ENCODE results near the gene ZCWPW1. TPM values are rescaled to one million over a fixed set of nuclear protein-coding genes. Genes with fewer than 3 reads are reported as not detected.

The ZCWPW1 gene
- total and polyA plus RNA-seq, 2 experiments from 2014 or later, result 7.9 to 13.0 TPM

DNA sequence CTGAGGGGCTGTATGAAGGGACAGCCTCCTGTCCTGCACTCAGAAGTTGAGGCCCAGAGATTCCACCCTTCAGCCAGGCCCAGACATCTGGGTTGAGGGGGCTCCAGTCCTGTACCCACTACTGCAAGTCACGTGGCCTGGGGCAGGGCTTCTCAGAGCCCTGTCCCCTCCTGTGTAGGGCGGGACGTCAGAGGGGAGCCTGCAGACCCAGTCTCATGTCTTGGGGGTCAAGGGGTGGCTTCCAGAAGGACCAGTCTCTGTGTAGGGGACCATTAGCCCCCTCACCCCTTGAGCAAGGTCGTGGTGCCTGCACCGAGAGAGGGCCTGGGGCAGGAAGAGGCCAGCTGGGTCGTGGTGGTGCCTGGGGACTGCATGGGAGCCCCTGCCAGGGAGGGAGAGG lies 55.8 kb downstream of the ZCWPW1 start:
- TF ChIP-seq, protein P1, sequence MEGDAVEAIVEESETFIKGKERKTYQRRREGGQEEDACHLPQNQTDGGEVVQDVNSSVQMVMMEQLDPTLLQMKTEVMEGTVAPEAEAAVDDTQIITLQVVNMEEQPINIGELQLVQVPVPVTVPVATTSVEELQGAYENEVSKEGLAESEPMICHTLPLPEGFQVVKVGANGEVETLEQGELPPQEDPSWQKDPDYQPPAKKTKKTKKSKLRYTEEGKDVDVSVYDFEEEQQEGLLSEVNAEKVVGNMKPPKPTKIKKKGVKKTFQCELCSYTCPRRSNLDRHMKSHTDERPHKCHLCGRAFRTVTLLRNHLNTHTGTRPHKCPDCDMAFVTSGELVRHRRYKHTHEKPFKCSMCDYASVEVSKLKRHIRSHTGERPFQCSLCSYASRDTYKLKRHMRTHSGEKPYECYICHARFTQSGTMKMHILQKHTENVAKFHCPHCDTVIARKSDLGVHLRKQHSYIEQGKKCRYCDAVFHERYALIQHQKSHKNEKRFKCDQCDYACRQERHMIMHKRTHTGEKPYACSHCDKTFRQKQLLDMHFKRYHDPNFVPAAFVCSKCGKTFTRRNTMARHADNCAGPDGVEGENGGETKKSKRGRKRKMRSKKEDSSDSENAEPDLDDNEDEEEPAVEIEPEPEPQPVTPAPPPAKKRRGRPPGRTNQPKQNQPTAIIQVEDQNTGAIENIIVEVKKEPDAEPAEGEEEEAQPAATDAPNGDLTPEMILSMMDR (IDR thresholded peaks at IDR 0.05; ENCODE audit: low read depth, low read length), result no peak
- H3K9me3 ChIP-seq (ENCODE audit: low read depth), result no peaks in the 10 kb centered on the region
- H3K27ac ChIP-seq, result no peak overlapping the region
- no peaks in the 10 kb centered on the region for H3K36me3 ChIP-seq
- no peaks in the 10 kb centered on the region for H3K4me1 ChIP-seq (ENCODE audit: low read depth)
- no peak for DNase-seq (ENCODE audit: low read depth in 1 of 2, low spot score in 1 of 2)
- H3K4me3 ChIP-seq, result no peak overlapping the region
- no peaks in the 10 kb centered on the region for H3K27me3 ChIP-seq

DNA sequence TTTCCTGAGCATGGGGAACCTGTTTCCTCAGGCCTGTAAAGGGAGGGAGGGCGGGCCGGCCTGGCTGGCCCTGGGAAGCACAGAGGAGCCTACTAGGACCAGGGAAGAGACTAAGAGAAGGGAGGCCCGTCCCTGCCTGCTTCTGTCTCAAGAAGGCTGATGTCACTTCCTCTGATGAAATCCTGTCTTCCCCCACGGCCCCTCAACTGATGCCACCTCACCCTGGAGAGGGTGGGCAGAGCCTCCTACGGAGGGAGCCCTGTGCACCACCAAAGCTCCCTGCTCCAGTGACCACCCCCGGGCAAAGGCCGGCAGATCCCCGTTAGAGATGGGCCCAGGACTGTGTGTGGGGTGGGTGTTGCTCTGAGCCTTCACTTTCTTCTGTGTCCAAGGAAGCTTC lies 56.2 kb downstream of the ZCWPW1 start:
- H3K36me3 ChIP-seq, result no peaks in the 10 kb centered on the region
- TF ChIP-seq, protein P1 (IDR thresholded peaks at IDR 0.05; ENCODE audit: low read depth, low read length), result no peak

DNA sequence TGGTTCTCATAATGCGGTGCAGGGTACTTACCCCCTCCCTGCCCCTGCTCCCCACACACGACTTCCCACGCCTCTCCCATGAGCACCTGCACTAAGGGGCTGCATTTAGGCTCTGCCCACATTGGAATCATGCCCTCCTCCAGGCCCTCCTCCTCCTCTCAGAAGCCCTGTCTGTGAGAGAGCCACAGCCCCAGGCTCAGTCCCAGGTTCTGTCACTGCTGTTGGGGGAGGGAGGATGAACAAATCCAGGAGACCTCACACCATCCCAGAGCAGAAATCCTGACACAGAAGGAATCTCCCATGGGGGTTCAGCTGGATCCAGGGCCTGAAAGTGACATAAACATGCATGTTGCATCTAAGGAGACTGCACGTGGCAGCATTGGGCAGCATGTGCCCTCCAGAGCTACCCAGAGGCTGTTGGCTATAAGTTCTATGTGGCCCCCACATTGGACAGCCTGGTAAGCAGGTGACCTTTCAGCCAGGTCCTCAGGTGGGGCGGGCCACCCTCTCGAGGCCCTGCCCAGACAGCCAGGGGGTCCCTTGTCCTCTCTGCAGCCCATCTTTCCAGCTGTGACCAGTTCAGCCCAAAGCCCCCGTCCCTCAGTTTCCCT lies 56.8 kb downstream of the ZCWPW1 start:
- no peak overlapping the region for H3K4me3 ChIP-seq
- no peaks in the 10 kb centered on the region for H3K9me3 ChIP-seq (ENCODE audit: low read depth)
- H3K27me3 ChIP-seq, result no peaks in the 10 kb centered on the region
- DNase-seq (ENCODE audit: low read depth in 1 of 2, low spot score in 1 of 2), result no peak
- TF ChIP-seq, protein P1 (IDR thresholded peaks at IDR 0.05; ENCODE audit: low read depth, low read length), result no peak
- no peak overlapping the region for H3K27ac ChIP-seq
- no peaks in the 10 kb centered on the region for H3K36me3 ChIP-seq
- no peaks in the 10 kb centered on the region for H3K4me1 ChIP-seq (ENCODE audit: low read depth)

More for the DNA sequence above, 56.2 kb downstream of the ZCWPW1 start:
- no peak overlapping the region for H3K27ac ChIP-seq
- peak in 1 of 2 donors; percentile 81 for DNase-seq (ENCODE audit: low read depth in 1 of 2, low spot score in 1 of 2)
- H3K4me3 ChIP-seq, result no peak overlapping the region
- no peaks in the 10 kb centered on the region for H3K27me3 ChIP-seq
- H3K4me1 ChIP-seq (ENCODE audit: low read depth), result no peaks in the 10 kb centered on the region
- no peaks in the 10 kb centered on the region for H3K9me3 ChIP-seq (ENCODE audit: low read depth)

DNA sequence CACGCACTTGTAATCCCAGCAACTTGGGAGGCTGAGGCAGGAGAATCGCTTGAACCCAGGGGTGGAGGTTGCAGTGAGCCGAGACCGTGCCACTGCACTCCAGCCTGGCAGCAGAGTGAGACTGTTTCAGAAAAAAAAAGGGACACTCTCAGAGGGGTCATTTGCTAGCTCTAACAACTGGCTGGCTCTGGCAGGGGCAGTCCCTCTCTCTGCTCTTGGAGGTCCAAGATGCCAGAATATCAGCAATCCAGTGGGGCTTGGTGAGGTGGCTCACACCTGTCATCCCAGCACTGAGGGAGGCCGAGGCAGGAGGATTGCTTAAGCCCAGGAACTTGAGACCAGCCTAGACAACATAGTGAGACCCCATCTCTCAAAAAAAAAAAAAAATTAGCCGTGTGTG lies 57.8 kb downstream of the ZCWPW1 start:
- Histone ChIP-seq H3K9me3 (ENCODE audit: low read depth) (no peaks in the 10 kb centered on the region), H3K36me3 (no peaks in the 10 kb centered on the region), H3K4me1 (ENCODE audit: low read depth) (no peaks in the 10 kb centered on the region), H3K27me3 (no peaks in the 10 kb centered on the region), H3K4me3 (no peak overlapping the region), H3K27ac (no peak overlapping the region)
- no peak for DNase-seq (ENCODE audit: low read depth in 1 of 2, low spot score in 1 of 2)
- TF ChIP-seq, protein P1 (IDR thresholded peaks at IDR 0.05; ENCODE audit: low read depth, low read length), result no peak

DNA sequence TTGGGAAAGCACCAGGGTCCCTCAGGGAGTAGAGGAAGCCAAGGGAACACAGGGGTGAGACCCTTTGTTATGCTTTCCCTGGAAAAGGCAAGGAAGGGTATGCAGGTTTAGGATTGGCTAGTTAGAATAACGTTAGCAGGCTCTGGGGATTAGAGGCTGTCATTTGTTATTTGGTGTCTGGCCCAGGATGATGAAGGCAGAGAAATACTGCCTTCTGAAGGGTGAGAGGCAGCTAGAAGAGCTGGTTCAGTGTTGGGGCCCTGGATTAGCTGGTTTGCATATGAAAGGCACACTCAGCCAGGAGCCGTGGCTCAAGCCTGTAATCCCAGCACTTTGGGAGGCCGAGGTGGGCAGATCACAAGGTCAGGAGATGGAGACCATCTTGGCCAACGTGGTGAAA lies 58.2 kb downstream of the ZCWPW1 start:
- no peaks in the 10 kb centered on the region for H3K36me3 ChIP-seq
- no peaks in the 10 kb centered on the region for H3K9me3 ChIP-seq (ENCODE audit: low read depth)
- no peak overlapping the region for H3K4me3 ChIP-seq
- DNase-seq (ENCODE audit: low read depth in 1 of 2, low spot score in 1 of 2), result no peak
- H3K27ac ChIP-seq, result no peak overlapping the region
- H3K27me3 ChIP-seq, result no peaks in the 10 kb centered on the region
- H3K4me1 ChIP-seq (ENCODE audit: low read depth), result no peaks in the 10 kb centered on the region
- TF ChIP-seq, protein P1 (IDR thresholded peaks at IDR 0.05; ENCODE audit: low read depth, low read length), result no peak
